Central memory CD4-positive, alpha-beta T cell (primary cell): ENCODE results near the gene SORL1-AS1.

Source experiments
- DNase-seq: peaks from one replicate; pipeline ENCODE4 v3.0.0; 2022

SORL1-AS1 gene

DNA sequence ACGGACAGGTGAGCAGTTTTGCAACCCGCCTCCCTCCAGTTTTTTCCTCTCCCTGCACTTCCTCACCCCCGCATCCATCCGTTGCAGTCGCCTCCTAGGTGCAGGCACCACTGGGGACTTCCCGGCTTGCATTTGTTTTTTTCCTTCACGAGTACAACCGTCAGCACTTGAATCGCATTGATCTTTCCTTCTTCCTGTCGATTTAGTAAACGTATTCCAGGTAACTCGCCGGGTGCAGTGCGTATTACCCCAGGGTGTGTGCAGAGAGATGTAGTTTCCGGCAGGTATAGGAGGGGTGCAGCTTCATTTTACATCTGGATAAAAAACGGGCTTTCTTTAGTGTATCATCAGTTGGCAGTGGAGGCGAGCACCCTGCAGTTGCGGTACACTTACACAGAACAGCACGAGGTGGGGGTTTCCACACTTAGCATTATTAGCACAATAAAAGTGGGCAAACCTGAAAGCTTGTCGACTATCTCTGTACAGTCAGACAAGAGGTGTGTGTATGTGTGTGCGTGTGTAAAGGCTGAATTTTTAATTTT, at the start of gene SORL1-AS1:
SORL1-AS1 (minus strand) TSS at position 359 of the 542 bp plus-strand sequence.
- peak; percentile 69 for DNase-seq

GRCh38 chr11:121500717-121501116, 48.0 kb upstream of the SORL1-AS1 start:
- no peak for DNase-seq

- DNase-seq = no peak
Measured at GRCh38 chr11:121500275-121500674, 47.5 kb upstream of the SORL1-AS1 start.

GRCh38 chr11:121499405-121499804, 46.6 kb upstream of the SORL1-AS1 start:
- DNase-seq = no peak

- DNase-seq = no peak
Measured at GRCh38 chr11:121497176-121497998, 44.6 kb upstream of the SORL1-AS1 start.

GRCh38 chr11:121494355-121495099, 41.8 kb upstream of the SORL1-AS1 start:
- DNase-seq = no peak

DNA sequence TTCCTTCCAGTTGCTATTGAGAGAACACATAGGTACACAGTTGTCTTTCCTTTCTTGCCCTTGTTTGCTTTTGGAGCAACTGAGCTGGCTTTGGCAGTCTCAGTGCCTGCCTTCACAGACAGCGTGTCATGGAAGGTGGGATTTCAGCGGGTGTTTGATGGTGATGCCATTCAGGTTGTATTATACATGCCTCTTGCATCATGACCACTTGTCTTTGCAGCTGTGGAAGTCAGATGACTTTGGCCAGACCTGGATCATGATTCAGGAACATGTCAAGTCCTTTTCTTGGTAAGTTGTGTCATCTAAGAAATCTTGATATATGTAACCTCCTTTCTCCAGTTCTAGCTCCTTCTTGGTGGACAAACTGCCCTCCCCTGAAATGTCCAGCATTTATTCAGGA, 37.1 kb upstream of the SORL1-AS1 start:
- DNase-seq = no peak

GRCh38 chr11:121488641-121489040, 35.9 kb upstream of the SORL1-AS1 start:
- DNase-seq = no peak

DNA sequence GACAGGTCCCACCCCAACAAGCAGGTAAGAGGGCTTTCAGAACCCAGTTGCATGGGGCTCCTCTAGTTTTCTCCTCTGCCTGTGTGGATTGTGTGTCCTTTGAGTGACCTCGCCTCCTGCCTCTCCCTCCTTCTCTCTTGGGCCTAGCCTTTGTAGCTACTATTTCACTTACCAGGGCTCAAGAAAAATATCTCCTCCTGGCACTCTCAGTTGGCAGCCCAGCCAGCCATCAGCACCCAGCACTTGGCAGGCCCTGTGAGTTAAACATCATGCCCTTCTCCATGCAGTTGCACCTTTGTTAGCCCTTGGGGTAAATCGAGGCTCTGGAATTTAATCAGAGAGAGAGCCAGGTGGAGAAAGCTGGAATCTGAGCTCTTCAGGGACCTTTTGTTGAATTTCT, 35.4 kb upstream of the SORL1-AS1 start:
- DNase-seq = no peak

DNA sequence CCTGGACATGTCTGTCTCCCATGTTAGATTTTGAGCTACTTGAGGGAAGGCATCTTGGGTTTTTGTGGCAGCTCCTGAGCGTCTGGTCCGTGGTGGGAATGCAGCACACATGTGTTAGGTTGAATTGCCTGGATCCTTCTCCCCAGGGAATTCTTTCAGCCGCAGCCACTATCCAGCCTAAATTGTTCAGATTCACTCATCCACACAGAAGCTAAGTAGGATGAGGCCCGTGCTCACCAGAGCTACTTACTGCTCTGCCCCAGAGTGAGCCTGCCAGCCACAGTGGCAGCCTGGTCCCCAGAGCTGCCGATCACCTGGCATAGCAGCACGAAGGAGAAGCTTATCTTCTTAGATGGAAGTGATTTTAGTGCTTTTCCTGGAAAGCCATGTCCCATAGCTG, 34.4 kb upstream of the SORL1-AS1 start:
- DNase-seq = no peak

GRCh38 chr11:121486054-121486453, 33.3 kb upstream of the SORL1-AS1 start:
- no peak for DNase-seq

- no peak for DNase-seq
Measured at GRCh38 chr11:121485216-121485615, 32.4 kb upstream of the SORL1-AS1 start.

DNA sequence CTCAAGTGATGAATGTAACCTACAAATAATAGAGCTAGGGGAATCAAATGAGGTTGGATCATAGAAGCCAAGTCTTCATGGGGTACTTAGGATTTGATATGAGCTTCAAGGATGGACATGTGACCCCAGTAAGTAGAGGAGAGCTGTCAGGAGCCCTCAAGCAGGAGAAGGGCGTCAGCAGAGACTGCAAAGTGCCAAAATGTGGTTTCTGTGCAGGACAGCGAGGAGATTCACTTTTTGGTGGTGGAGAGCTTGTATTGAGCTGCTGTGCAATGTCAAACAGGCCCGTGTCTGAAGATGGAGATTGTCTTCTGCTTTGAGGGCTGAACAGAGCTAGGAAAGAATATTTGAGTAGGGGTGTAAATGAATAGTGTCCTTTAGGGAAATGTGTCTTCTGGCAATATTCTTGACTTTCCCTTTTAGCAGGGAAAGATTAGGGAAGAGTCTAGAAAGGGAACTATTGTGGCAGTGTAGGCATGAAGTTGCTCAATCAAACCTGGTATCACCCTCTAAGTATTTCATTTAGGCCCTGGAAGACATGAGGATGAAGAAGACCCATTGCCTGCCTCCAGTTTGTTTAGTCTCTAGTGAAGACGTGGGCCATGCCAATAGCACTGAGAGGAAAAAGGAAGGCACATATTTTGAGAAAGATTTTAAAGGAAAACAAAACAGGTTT, 31.2 kb upstream of the SORL1-AS1 start:
- DNase-seq = no peak

GRCh38 chr11:121482231-121483129, 29.7 kb upstream of the SORL1-AS1 start:
- DNase-seq = peak; percentile 76

- DNase-seq = peak; percentile 83
Measured at GRCh38 chr11:121481484-121482230, 28.9 kb upstream of the SORL1-AS1 start.

- no peak for DNase-seq
Measured at GRCh38 chr11:121479698-121480238, 27.0 kb upstream of the SORL1-AS1 start.

DNA sequence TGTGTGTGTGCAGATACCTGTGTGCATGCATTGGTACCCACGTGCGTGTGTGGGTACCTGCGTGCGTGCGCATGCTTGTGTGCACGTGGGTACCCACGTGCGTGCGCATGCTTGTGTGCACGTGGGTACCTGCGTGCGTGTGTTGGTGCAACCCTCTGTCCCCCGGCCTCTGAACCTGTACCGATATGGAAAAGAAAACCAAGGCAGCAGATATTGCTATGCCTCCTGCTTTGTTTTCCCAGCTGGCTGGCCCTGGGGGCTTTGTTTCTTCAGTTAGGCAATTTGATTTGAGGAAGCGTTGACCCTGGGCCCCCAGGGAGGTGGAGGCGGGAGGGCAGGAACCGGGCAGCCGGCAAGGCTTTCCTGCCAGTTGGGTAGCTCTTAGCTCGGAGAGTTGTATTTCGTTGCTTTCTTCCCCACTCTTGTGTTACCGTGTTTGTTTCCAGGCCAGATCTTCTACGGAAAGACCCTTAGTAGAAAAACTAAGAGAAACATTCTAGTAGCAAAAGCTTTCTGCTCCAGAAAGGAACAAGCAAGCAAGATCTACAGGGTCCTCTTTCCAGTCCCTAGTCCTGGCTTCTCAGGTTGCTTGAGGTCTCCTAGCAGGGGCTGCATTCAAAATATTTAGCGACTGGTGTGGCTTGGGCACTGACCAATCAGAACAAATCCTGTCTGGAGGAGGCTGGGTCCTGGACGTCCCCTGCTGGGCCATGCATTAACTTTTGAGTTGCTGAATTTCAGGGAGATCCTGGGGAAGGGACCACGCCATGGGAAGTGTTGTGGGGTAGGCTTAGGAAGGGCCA, 26.3 kb upstream of the SORL1-AS1 start:
- no peak for DNase-seq

GRCh38 chr11:121478226-121478894, 25.6 kb upstream of the SORL1-AS1 start:
- no peak for DNase-seq

DNA sequence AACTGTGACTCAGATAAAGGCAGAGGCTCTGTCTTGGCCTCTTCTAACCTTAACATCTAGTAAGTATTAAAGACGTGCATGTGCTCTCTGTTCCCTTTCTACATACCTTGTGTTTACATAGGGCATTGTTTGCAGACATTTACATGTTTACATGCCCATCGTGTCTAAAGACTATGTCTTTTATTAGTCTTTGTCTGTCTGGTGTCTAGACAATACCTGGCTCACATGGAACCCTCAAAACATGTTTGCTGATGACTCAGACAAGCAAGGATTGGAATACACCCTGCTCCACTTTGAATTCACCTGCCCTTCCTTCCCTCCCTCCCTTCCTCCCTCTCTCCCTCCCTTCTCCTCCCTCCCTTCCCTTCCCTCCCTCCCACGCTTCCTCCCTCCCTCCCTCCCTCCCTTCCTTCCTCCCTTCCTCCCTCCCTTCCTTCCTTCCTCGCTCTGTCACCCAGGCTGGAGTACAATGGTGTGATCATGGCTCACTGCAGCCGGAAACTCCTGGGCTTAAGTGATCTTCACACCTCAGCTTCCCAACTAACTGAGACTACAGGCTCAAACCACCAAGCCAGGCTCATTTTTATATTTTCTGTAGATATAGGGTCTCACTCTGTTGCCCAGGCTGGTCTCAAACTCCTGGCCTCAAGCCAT, 23.7 kb upstream of the SORL1-AS1 start:
- no peak for DNase-seq
